Heart left ventricle (tissue), 13 donors: ENCODE measurements around the gene KCNH8.

Experiments
- POLR2A ChIP-seq, 2 donors: fragments of 450-650 bp; IDR thresholded peaks; one replicate each; pipeline ENCODE4 v1.6.1; 2017; ENCODE audit warnings: antibody characterized with exemption in 2 of 2, mild to moderate bottlenecking in 2 of 2, moderate library complexity in 2 of 2
- TF ChIP-seq, protein P1 (sequence below), 12 donors: fragments of 200-600 bp; sonication (generic) in 4 of 12; IDR thresholded peaks; one replicate each; pipeline versions ENCODE4 v1.5.0 to v1.8.0; 2018 to 2022; ENCODE audit warnings: antibody characterized with exemption in 12 of 12, mild to moderate bottlenecking in 5 of 12
- donor health status: ischemic (EF 13 %, LVEDD 7.1; RV severe dilation, severe dysfunction).
- donor health status: DM: no; HTN: yes; CAD: no.
- donor health status: DM: no; HTN: no; CAD: no.
- donor health status: ischemic (EF 25% LVEDD 6.9; RV normal size, moderate dysfunction).
- donor health status: ischemic (EF 25% LVEDD 5.7; RV mildly dilated, moderate dysfunction).
- donor health status: ischemic (EF 35%, LVEDD 5.7; RV mildly dilated, moderate dysfunction).
- donor health status: nonischemic (EF 11% LVEDD 7.7; RV severe dilation, severe dysfunction).
- donor health status: DM: yes; HTN: yes; CAD: no.
- donor health status: PGD.
- donor health status: ischemic (EF 29% LVEDD 5.4; RV normal size, mild dysfunction).
- donor health status: nonischemic (EF 23%, LVEDD 6.1; RV moderate dilation, normal function).

DNA sequence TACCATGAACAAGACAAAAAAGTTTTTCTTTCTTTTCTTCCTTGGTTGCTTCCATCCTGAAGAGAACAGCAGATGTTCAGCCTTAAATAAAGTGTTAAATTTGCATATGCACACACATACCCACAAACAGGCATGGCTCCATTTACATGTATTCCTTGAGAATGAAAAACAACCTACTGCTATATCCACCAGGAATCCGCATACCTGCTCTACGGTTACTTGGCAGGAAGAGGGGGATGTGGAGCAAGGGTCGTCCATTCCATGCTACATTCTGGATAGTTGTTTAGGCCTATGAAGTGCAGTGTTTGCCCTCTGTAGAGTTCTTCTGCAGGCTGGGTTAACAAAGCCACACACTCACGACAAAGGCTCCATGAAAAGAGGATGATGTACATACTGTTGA is 322.8 kb downstream of the KCNH8 start:
- no peak for TF ChIP-seq POLR2A (IDR thresholded peaks at IDR 0.05)
- TF ChIP-seq, protein P1, sequence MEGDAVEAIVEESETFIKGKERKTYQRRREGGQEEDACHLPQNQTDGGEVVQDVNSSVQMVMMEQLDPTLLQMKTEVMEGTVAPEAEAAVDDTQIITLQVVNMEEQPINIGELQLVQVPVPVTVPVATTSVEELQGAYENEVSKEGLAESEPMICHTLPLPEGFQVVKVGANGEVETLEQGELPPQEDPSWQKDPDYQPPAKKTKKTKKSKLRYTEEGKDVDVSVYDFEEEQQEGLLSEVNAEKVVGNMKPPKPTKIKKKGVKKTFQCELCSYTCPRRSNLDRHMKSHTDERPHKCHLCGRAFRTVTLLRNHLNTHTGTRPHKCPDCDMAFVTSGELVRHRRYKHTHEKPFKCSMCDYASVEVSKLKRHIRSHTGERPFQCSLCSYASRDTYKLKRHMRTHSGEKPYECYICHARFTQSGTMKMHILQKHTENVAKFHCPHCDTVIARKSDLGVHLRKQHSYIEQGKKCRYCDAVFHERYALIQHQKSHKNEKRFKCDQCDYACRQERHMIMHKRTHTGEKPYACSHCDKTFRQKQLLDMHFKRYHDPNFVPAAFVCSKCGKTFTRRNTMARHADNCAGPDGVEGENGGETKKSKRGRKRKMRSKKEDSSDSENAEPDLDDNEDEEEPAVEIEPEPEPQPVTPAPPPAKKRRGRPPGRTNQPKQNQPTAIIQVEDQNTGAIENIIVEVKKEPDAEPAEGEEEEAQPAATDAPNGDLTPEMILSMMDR (IDR thresholded peaks at IDR 0.05) = no peak
